T-cell (primary cell): ENCODE measurements around the gene PATE2. TPM values are rescaled to one million over a fixed set of nuclear protein-coding genes. Genes with fewer than 3 reads are reported as not detected.

Experiments used
- ATAC-seq, 4 experiments: fragments of 200-7000 bp in 3 of 4; fragments of 150-1000 bp in 1 of 4; cut with Tn5 transposase; replicated peaks in 1 of 4; 1 replicate in 3 of 4; 2 replicates in 1 of 4; pipeline ENCODE4 v1.10.0; 2021; ENCODE audit warnings: moderate library complexity in 3 of 4, mild to moderate bottlenecking in 2 of 4, moderate number of reproducible peaks in 1 of 4
- CTCF ChIA-PET, 2 donors: fragments of 300-600 bp; sonication (Branson Sonifier 250); formaldehyde crosslinking; loops; one replicate each; lab custom pipeline; 2022; ENCODE audit warnings: antibody characterized with exemption in 2 of 2; lab: Charles Lee
- POLR2A ChIA-PET, 2 donors: fragments of 300-600 bp; sonication (Branson Sonifier 250); formaldehyde crosslinking; loops; one replicate each; lab custom pipeline; 2022; ENCODE audit warnings: antibody characterized with exemption in 2 of 2; lab: Charles Lee
- DNase-seq, 35 experiments: peaks; one replicate each; pipeline versions ENCODE4 v3.0.0 to v3.0.0-alpha.2; 2013 to 2023
- H3K27ac ChIP-seq: one replicate; pipeline ENCODE4 v1.5.1; 2013; ENCODE audit warnings: low read length
- H3K27me3 ChIP-seq, 2 experiments: replicated peaks in 1 of 2; 1 replicate in 1 of 2; 2 replicates in 1 of 2; pipeline versions ENCODE4 v1.6.1 to v1.7.0; 2013; ENCODE audit warnings: low read length in 1 of 2, mixed read lengths in 1 of 2; ENCODE audit not compliant: control insufficient read depth in 2 of 2, insufficient read depth in 2 of 2; ENCODE audit errors: extremely low read depth in 1 of 2
- H3K36me3 ChIP-seq, 2 donors: 1 replicate in 1 of 2; 2 replicates in 1 of 2; pipeline versions ENCODE4 v1.6.1 to v1.7.0; 2013; ENCODE audit warnings: low read length in 1 of 2; ENCODE audit not compliant: control insufficient read depth in 2 of 2, insufficient read depth in 1 of 2; ENCODE audit errors: extremely low read depth in 1 of 2
- H3K4me1 ChIP-seq, 2 experiments: 1 replicate in 1 of 2; 2 replicates in 1 of 2; pipeline versions ENCODE4 v1.6.1 to v1.7.0; 2013; ENCODE audit warnings: low read length in 2 of 2, mixed read lengths in 1 of 2; ENCODE audit not compliant: insufficient read depth in 2 of 2, control insufficient read depth in 1 of 2; ENCODE audit errors: extremely low read depth in 1 of 2
- H3K4me3 ChIP-seq, 2 donors: 1 replicate in 1 of 2; 2 replicates in 1 of 2; pipeline versions ENCODE4 v1.5.1 to v1.7.0; 2013; ENCODE audit warnings: mild to moderate bottlenecking in 2 of 2, low read length in 1 of 2, moderate library complexity in 1 of 2; ENCODE audit not compliant: control insufficient read depth in 1 of 2; ENCODE audit errors: extremely low read depth in 1 of 2
- H3K9me3 ChIP-seq: 2 replicates; pipeline ENCODE4 v1.7.0; 2013
- H3K27ac Mint-ChIP-seq, 2 donors: one replicate each; pipeline ENCODE4 v1.8.0; 2020 to 2021; ENCODE audit warnings: mild to moderate bottlenecking in 2 of 2, mixed read lengths in 2 of 2
- H3K27me3 Mint-ChIP-seq, 2 donors: one replicate each; pipeline ENCODE4 v1.8.0; 2021 to 2022; ENCODE audit warnings: mixed read lengths in 2 of 2
- H3K36me3 Mint-ChIP-seq: one replicate; pipeline ENCODE4 v1.8.0; 2021; ENCODE audit warnings: mixed read lengths
- H3K4me1 Mint-ChIP-seq, 3 donors: one replicate each; pipeline ENCODE4 v1.8.0; 2020 to 2022; ENCODE audit warnings: mixed read lengths in 3 of 3, mild to moderate bottlenecking in 1 of 3
- H3K4me3 Mint-ChIP-seq, 3 donors: one replicate each; pipeline ENCODE4 v1.8.0; 2020 to 2022; ENCODE audit warnings: mild to moderate bottlenecking in 3 of 3, mixed read lengths in 3 of 3, moderate library complexity in 3 of 3
- H3K9me3 Mint-ChIP-seq, 3 donors: one replicate each; pipeline ENCODE4 v1.8.0; 2020 to 2022; ENCODE audit warnings: mixed read lengths in 3 of 3
- WGBS: methylation state at CpG from one replicate; pipeline ENCODE4 v1.1.5; 2013; ENCODE audit warnings: missing lambda C conversion rate; ENCODE audit not compliant: insufficient coverage; 5-methylcytosine and 5-hydroxymethylcytosine counted together
- total RNA-seq, 35 experiments: library from RNA in 6 of 35; stranded (reverse) in 6 of 35; fragments of 120-200 nt in 1 of 35; gene quantifications; one replicate each; pipeline versions ENCODE4 v1.2.1 to v1.2.4 and lab custom pipeline; 2013 to 2026

Gene PATE2
- total RNA-seq (not detected), total RNA-seq (lab: John Stamatoyannopoulos, UW) (0 to 0.10 (median 0) reads per million in 29 experiments)
- total RNA-seq (2013): not detected

DNA sequence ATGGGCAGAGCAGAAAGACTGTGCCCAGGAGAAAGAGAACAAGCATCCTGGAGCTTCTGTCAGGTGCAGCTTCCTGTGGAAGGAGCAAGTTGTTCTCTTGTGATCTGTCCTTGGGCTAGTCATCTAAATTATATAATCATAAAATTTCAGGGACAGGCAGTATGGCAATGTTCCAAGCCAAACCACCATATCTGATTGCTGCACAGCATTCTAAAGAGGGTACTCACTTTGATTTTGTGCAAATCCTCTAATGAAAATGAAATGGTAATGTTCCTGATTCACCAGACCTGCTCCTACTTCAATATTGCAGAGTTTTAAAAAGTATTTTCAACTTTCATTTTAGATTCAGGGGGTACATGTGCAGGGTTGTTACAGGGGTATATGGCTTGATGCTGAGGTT is at the start of gene PATE2:
Gene PATE2 (minus strand): TSS at position 101 of the 400 bp plus-strand sequence. CDS start 55 bp downstream, at position 46.
- H3K27me3 ChIP-seq: peaks cover 0 to 3% of the 10 kb centered on the region in 2 experiments
- H3K27ac ChIP-seq: no peak within 1 kb of the TSS
- POLR2A ChIA-PET: no interaction called here
- H3K36me3 ChIP-seq: no peaks in the 10 kb centered on the region
- no peak within 1 kb of the TSS for H3K4me3 Mint-ChIP-seq
- no peaks in the 10 kb centered on the region for H3K9me3 ChIP-seq
- H3K27me3 Mint-ChIP-seq: peaks cover 24 to 38% of the 10 kb centered on the region in 2 donors
- H3K4me3 ChIP-seq: no peak within 1 kb of the TSS
- no peak for ATAC-seq
- no peaks in the 10 kb centered on the region for H3K36me3 Mint-ChIP-seq
- H3K4me1 ChIP-seq: no peaks in the 10 kb centered on the region
- no peak within 1 kb of the TSS for H3K27ac Mint-ChIP-seq
- CTCF ChIA-PET: no interaction called here
- H3K4me1 Mint-ChIP-seq: no peaks in the 10 kb centered on the region
- no peak for DNase-seq
- no peaks in the 10 kb centered on the region for H3K9me3 Mint-ChIP-seq

DNA sequence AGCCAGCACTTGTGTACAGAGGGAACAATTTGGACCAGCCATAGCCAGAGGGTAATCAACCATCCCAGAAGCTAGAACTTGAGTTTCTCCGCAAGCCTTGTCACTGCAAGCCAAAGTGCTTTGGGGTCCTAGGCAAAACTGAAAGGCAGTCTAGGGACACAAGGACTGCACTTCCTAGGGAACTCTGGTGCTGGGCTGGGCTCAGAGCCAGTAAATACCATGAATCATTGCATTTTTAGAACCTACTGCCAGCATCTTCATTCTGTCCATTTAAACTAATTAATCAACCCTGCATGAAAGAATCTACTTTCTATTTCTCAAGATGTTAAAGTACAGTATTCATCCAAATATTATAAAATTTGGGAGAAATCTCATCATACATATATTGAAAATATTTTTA is 29.3 kb upstream of the PATE2 start:
- no peaks in the 10 kb centered on the region for H3K9me3 ChIP-seq
- no peaks in the 10 kb centered on the region for H3K36me3 ChIP-seq
- Mint-ChIP-seq H3K9me3 (peaks cover 8 to 13% (median 13%) of the 10 kb centered on the region in 3 donors), H3K27ac (no peak overlapping the region), H3K4me1 (no peaks in the 10 kb centered on the region), H3K36me3 (no peaks in the 10 kb centered on the region), H3K27me3 (peaks cover 3 to 5% of the 10 kb centered on the region in 2 donors), H3K4me3 (no peak overlapping the region)
- DNase-seq (no peak), ATAC-seq (no peak)
- CTCF ChIA-PET: no interaction called here
- no peaks in the 10 kb centered on the region for H3K4me1 ChIP-seq
- peaks cover 0 to 7% of the 10 kb centered on the region in 2 experiments for H3K27me3 ChIP-seq
- 100% methylated on average over 1 of the region's 1 CpG for WGBS
- no peak overlapping the region for H3K27ac ChIP-seq
- no peak overlapping the region for H3K4me3 ChIP-seq
- POLR2A ChIA-PET: no interaction called here

DNA sequence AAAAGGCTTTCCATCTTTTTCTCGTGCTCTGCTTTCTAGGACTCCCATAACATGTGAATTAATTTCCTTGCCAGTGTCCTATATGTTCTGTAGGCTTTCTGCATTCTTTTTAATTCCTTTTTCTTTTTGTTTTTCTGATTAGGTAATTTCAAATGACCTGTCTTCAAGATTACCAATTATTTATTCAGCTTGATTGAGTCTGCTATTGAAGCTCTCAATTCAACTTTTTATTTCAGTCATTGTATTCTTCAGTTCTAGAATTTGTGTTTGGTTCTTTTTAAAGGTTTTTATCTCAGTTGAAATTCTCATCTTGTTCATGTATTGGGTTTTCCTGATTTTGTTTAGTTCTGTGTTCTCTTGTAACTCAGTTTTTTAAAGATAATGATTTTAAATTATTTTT is 23.8 kb upstream of the PATE2 start:
- POLR2A ChIA-PET: no interaction called here
- Histone ChIP-seq H3K36me3 (no peaks in the 10 kb centered on the region), H3K4me3 (no peak overlapping the region), H3K27me3 (peaks cover 0 to 11% of the 10 kb centered on the region in 2 experiments), H3K4me1 (no peaks in the 10 kb centered on the region), H3K27ac (no peak overlapping the region), H3K9me3 (no peaks in the 10 kb centered on the region)
- Mint-ChIP-seq H3K4me1 (no peaks in the 10 kb centered on the region), H3K36me3 (no peaks in the 10 kb centered on the region), H3K27ac (no peak overlapping the region), H3K4me3 (no peak overlapping the region), H3K27me3 (peaks cover 8 to 12% of the 10 kb centered on the region in 2 donors), H3K9me3 (peaks cover 25 to 43% (median 33%) of the 10 kb centered on the region in 3 donors)
- CTCF ChIA-PET: no interaction called here
- no CpG with 5 or more reads among the region's 1 CpG for WGBS
- ATAC-seq (no peak), DNase-seq (no peak)

DNA sequence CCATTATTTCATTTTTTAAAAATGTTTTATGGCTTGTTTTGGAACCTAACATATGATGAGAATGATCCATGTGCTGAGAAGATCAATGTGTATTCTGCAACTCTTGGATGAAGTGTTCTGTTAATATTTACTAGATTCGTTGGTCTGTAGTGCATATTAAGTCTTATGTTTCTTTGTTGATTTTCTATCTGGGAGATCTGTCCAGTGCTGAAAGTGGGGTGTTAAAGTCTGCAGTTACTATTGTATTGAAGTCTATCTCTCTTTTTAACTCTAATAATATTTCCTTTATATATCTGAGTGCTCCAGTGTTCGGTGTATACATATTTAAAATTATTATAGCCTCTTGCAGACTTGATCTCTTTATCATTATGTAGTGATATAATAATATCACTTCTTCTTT is 21.2 kb upstream of the PATE2 start:
- peaks cover 8 to 13% of the 10 kb centered on the region in 2 donors for H3K27me3 Mint-ChIP-seq
- POLR2A ChIA-PET: no interaction called here
- Histone ChIP-seq H3K27ac (no peak overlapping the region), H3K36me3 (no peaks in the 10 kb centered on the region), H3K27me3 (peaks cover 0 to 11% of the 10 kb centered on the region in 2 experiments), H3K9me3 (no peaks in the 10 kb centered on the region), H3K4me1 (no peaks in the 10 kb centered on the region), H3K4me3 (no peak overlapping the region)
- peaks cover 31 to 57% (median 50%) of the 10 kb centered on the region in 3 donors for H3K9me3 Mint-ChIP-seq
- H3K4me1 Mint-ChIP-seq: no peaks in the 10 kb centered on the region
- WGBS: no CpG with 5 or more reads among the region's 2 CpGs
- CTCF ChIA-PET: no interaction called here
- ATAC-seq (no peak), DNase-seq (no peak)
- no peak overlapping the region for H3K4me3 Mint-ChIP-seq
- no peaks in the 10 kb centered on the region for H3K36me3 Mint-ChIP-seq
- no peak overlapping the region for H3K27ac Mint-ChIP-seq

DNA sequence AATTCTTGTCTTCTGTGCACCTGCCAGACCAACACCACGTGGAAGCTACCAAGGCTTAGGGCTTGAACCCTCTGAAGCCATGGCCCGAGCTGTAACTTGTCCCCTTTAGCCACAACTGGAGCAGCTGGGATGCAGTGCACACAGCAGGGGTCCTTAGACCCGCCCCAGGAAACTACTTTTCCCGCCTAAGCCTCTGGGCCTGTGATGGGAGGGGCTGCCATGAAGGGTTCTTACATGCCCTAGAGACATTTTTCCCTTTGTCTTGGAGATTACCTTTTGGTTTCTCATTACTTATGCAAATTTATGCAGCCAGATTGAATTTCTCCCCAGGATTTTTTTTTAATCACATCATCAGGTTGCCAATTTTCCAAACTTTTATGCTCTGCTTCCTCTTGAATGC is 19.0 kb upstream of the PATE2 start:
- no peak for ATAC-seq
- Mint-ChIP-seq H3K9me3 (peaks cover 35 to 53% (median 48%) of the 10 kb centered on the region in 3 donors), H3K27ac (no peak overlapping the region), H3K27me3 (peaks cover 10 to 13% of the 10 kb centered on the region in 2 donors), H3K4me3 (no peak overlapping the region), H3K36me3 (no peaks in the 10 kb centered on the region), H3K4me1 (no peaks in the 10 kb centered on the region)
- Histone ChIP-seq H3K4me1 (no peaks in the 10 kb centered on the region), H3K27me3 (peaks cover 0 to 3% of the 10 kb centered on the region in 2 experiments), H3K4me3 (no peak overlapping the region), H3K9me3 (no peaks in the 10 kb centered on the region), H3K36me3 (no peaks in the 10 kb centered on the region), H3K27ac (no peak overlapping the region)
- DNase-seq: no peak
- 26% methylated on average over 4 of the region's 4 CpGs for WGBS
- POLR2A ChIA-PET: no interaction called here
- CTCF ChIA-PET: no interaction called here

DNA sequence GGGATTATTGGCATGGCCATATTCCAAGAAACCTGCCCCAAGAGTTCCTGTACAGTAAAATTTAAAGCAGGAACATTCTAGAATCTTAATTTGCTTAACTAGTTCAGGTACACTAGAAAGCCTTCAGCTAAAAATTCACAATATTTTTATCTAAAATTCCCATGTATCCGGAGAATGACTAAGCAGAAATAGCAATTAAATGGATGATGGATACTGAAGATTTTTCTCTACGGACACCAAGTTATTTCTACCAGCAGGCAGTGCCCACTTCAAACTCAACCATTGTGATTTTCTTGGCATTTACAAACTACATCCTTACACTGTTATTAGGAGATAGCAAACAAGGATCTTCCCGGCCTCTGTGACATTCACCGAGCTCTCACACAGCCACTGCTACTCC is 12.2 kb upstream of the PATE2 start:
- no peak for ATAC-seq
- CTCF ChIA-PET: no interaction called here
- H3K9me3 Mint-ChIP-seq: peaks cover 13 to 24% (median 17%) of the 10 kb centered on the region in 3 donors
- H3K27me3 ChIP-seq: no peaks in the 10 kb centered on the region
- peaks cover 5 to 10% of the 10 kb centered on the region in 2 donors for H3K27me3 Mint-ChIP-seq
- no peaks in the 10 kb centered on the region for H3K4me1 ChIP-seq
- no peak overlapping the region for H3K27ac Mint-ChIP-seq
- H3K36me3 Mint-ChIP-seq: no peaks in the 10 kb centered on the region
- POLR2A ChIA-PET: no interaction called here
- DNase-seq: no peak
- H3K4me3 Mint-ChIP-seq: no peak overlapping the region
- no peak overlapping the region for H3K4me3 ChIP-seq
- H3K27ac ChIP-seq: no peak overlapping the region
- no peaks in the 10 kb centered on the region for H3K9me3 ChIP-seq
- 95% methylated on average over 2 of the region's 4 CpGs for WGBS
- no peaks in the 10 kb centered on the region for H3K36me3 ChIP-seq
- H3K4me1 Mint-ChIP-seq: no peaks in the 10 kb centered on the region

DNA sequence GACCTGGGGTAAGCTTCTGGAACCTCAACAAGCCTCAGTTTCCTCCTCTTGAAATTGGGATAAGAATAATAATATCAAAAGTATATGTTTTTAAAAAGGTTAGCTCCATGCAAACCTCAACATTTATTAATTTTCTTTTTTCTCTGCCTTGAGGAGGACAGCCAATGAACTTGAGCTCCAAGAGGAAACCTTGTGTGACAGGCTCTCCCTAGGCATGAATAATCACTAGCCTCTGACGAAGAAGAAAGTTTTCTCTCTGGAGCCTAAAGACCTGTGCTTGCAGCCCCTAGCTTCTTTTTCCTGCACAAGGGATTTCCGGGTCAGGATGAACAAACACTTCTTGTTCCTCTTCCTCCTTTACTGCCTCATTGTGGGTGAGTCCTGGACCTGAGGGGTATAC is 9.2 kb upstream of the PATE2 start, which contains the start of gene PATE3:
Gene PATE3 (plus strand): TSS at position 301 of the 400 bp plus-strand sequence. CDS start 25 bp downstream, at position 326.
- Histone ChIP-seq H3K36me3 (no peaks in the 10 kb centered on the region), H3K27ac (no peak within 1 kb of the TSS), H3K27me3 (no peaks in the 10 kb centered on the region), H3K4me3 (no peak within 1 kb of the TSS), H3K4me1 (no peaks in the 10 kb centered on the region), H3K9me3 (no peaks in the 10 kb centered on the region)
- DNase-seq (no peak), ATAC-seq (no peak)
- no peak within 1 kb of the TSS for H3K27ac Mint-ChIP-seq
- 0% methylated on average over 1 of the region's 2 CpGs for WGBS
- no peaks in the 10 kb centered on the region for H3K36me3 Mint-ChIP-seq
- H3K4me1 Mint-ChIP-seq: no peaks in the 10 kb centered on the region
- H3K4me3 Mint-ChIP-seq: no peak within 1 kb of the TSS
- H3K27me3 Mint-ChIP-seq: peaks cover 5 to 10% of the 10 kb centered on the region in 2 donors
- H3K9me3 Mint-ChIP-seq: peaks cover 0 to 9% (median under 1%) of the 10 kb centered on the region in 3 donors
- ChIA-PET POLR2A (no interaction called here), CTCF (no interaction called here)
